Epithelial cell of esophagus (primary cell): Measurements from ENCODE around the gene RNF152.

ENCODE experiments used
- DNase-seq: peaks from one replicate; pipeline ENCODE4 v3.0.0; 2010; ENCODE audit warnings: low read depth
- H3K4me3 ChIP-seq: 2 replicates; pipeline ENCODE4 v1.5.1; 2011; ENCODE audit warnings: mild to moderate bottlenecking, low read length, control low read depth
- CTCF ChIP-seq: IDR thresholded peaks from 2 replicates; pipeline ENCODE4 v1.5.1; 2011; ENCODE audit warnings: low read depth, mild to moderate bottlenecking, low read length, control low read depth, inconsistent platforms; ENCODE audit not compliant: insufficient read depth; ENCODE audit errors: missing control alignments

RNF152 gene

GRCh38 chr18:61892683-61893308 lies at the start of gene RNF152:
RNF152 (minus strand) TSS chr18:61893007; CDS start chr18:61816463, 76,544 bp downstream.
- peak; percentile 34 for DNase-seq
- TF ChIP-seq CTCF = no peak
- H3K4me3 ChIP-seq = peak within 1 kb of the TSS; percentile 88

GRCh38 chr18:61941948-61942471 lies 49.2 kb upstream of the RNF152 start:
- no peak for DNase-seq
- TF ChIP-seq CTCF = no peak
- no peak overlapping the region for H3K4me3 ChIP-seq

GRCh38 chr18:61939046-61939674 lies 46.4 kb upstream of the RNF152 start:
- TF ChIP-seq CTCF = no peak
- DNase-seq = peak; percentile 66
- H3K4me3 ChIP-seq = no peak overlapping the region

GRCh38 chr18:61935362-61935761 lies 42.6 kb upstream of the RNF152 start:
- TF ChIP-seq CTCF = no peak
- no peak overlapping the region for H3K4me3 ChIP-seq

GRCh38 chr18:61931654-61932379 lies 39.0 kb upstream of the RNF152 start:
- no peak for DNase-seq
- TF ChIP-seq CTCF = no peak
- H3K4me3 ChIP-seq = no peak overlapping the region

More at GRCh38 chr18:61935362-61935761, 42.6 kb upstream of the RNF152 start:
- DNase-seq = no peak

GRCh38 chr18:61929881-61930640 lies 37.3 kb upstream of the RNF152 start:
- H3K4me3 ChIP-seq = no peak overlapping the region
- DNase-seq = peak; percentile 84
- TF ChIP-seq CTCF = no peak
